Right lobe of liver (tissue), 6 donors: ENCODE measurements around the gene TEKT4. TPM values are rescaled to one million over a fixed set of nuclear protein-coding genes. Genes with fewer than 3 reads are reported as not detected.
"Not testable (repeated sequence)": the region's sequence is repeated elsewhere in the genome, so short reads cannot be mapped to it uniquely, and the experiment has no call there.

Experiments
- ATAC-seq, 4 donors: fragments of 200-7000 bp; cut with Tn5 transposase; one replicate each; pipeline ENCODE4 v1.9.1; 2020; ENCODE audit warnings: mild to moderate bottlenecking in 4 of 4, moderate library complexity in 4 of 4
- DNase-seq, 3 donors: peaks; one replicate each; pipeline ENCODE4 v3.0.0-alpha.2; 2020
- H3K27ac ChIP-seq, 3 donors: fragments of 200-600 bp; one replicate each; pipeline ENCODE4 v1.8.0; 2022
- H3K27me3 ChIP-seq, 2 donors: fragments of 200-600 bp; one replicate each; pipeline ENCODE4 v1.8.0; 2022
- H3K36me3 ChIP-seq, 4 donors: fragments of 200-600 bp; sonication (generic) in 1 of 4; one replicate each; pipeline versions ENCODE4 v1.5.1 to v1.8.0; 2017 to 2022; ENCODE audit warnings: control low read depth in 1 of 4
- H3K4me1 ChIP-seq, 4 donors: fragments of 200-600 bp; sonication (generic) in 1 of 4; one replicate each; pipeline versions ENCODE4 v1.5.1 to v1.8.0; 2017 to 2022; ENCODE audit warnings: control low read depth in 1 of 4
- H3K4me3 ChIP-seq, 3 donors: fragments of 200-600 bp; one replicate each; pipeline ENCODE4 v1.8.0; 2022
- H3K9me3 ChIP-seq, 4 donors: fragments of 200-600 bp; sonication (generic) in 1 of 4; one replicate each; pipeline versions ENCODE4 v1.5.1 to v1.8.0; 2017 to 2022; ENCODE audit warnings: control low read depth in 1 of 4
- POLR2A ChIP-seq: fragments of 450-650 bp; IDR thresholded peaks from one replicate; pipeline ENCODE4 v1.6.1; 2017; ENCODE audit warnings: antibody characterized with exemption, mild to moderate bottlenecking
- WGBS: methylation state at CpG from one replicate; pipeline ENCODE4 v1.1.6; 2018; ENCODE audit warnings: low coverage, low lambda C conversion rate; ENCODE audit not compliant: insufficient coverage; ENCODE audit errors: missing lambda C conversion rate; 5-methylcytosine and 5-hydroxymethylcytosine counted together
- intact Hi-C, 2 donors: fragments of 100-400 bp; cut with DNase I; formaldehyde crosslinking; loops; one replicate each; pipeline versions ENCODE4 v1.11.2 to v1.14.1; 2022
- small RNA-seq, 2 experiments: library from RNA; depleted of rRNA; stranded (forward); fragments of <200 nt; gene quantifications; one replicate each; pipeline ENCODE3, GENCODE V24; 2016
- total RNA-seq, 6 experiments: library from RNA; depleted of rRNA in 2 of 6; stranded (reverse); fragments of >200 nt in 2 of 6; fragmentation: NEBNext Ultra II Directional in 3 of 6; extraction: Animal tissue kit (Norgen Biotek cat#: 25700) in 3 of 6; gene quantifications; one replicate each; pipeline versions ENCODE4 v1.1.0 to v1.2.4, GENCODE V29; 2016 to 2023
- TF ChIP-seq, protein P1 (sequence below), 4 donors: fragments of 200-600 bp in 3 of 4; fragments of 450-650 bp in 1 of 4; IDR thresholded peaks; one replicate each; pipeline versions ENCODE4 v1.5.1 to v1.8.0; 2016 to 2022; ENCODE audit warnings: antibody characterized with exemption in 4 of 4, mild to moderate bottlenecking in 2 of 4
- donor health status: DM: no; HTN: yes; CAD: no.
- donor health status: DM: no; HTN: no; CAD: no.
- donor health status: DM: no; HTN: no; CAD: no.
- donor health status: DM: no; HTN: yes; CAD: no.
- donor health status: DM: no; HTN: yes; CAD: no.

The TEKT4 gene
- total RNA-seq, 6 experiments from 2014 or later: 0.40 TPM; not detected in 5

- no peaks in the 10 kb centered on the region for H3K36me3 ChIP-seq
- TF ChIP-seq, protein P1, sequence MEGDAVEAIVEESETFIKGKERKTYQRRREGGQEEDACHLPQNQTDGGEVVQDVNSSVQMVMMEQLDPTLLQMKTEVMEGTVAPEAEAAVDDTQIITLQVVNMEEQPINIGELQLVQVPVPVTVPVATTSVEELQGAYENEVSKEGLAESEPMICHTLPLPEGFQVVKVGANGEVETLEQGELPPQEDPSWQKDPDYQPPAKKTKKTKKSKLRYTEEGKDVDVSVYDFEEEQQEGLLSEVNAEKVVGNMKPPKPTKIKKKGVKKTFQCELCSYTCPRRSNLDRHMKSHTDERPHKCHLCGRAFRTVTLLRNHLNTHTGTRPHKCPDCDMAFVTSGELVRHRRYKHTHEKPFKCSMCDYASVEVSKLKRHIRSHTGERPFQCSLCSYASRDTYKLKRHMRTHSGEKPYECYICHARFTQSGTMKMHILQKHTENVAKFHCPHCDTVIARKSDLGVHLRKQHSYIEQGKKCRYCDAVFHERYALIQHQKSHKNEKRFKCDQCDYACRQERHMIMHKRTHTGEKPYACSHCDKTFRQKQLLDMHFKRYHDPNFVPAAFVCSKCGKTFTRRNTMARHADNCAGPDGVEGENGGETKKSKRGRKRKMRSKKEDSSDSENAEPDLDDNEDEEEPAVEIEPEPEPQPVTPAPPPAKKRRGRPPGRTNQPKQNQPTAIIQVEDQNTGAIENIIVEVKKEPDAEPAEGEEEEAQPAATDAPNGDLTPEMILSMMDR (IDR thresholded peaks at IDR 0.05): no peak
- no peak for TF ChIP-seq POLR2A
- H3K9me3 ChIP-seq: no peaks in the 10 kb centered on the region
- H3K27me3 ChIP-seq: no peaks in the 10 kb centered on the region
- DNase-seq (no peak), ATAC-seq (no peak)
- no peaks in the 10 kb centered on the region for H3K4me1 ChIP-seq
- no peak overlapping the region for H3K27ac ChIP-seq
- 93% methylated on average over 2 of the region's 6 CpGs for WGBS
- intact Hi-C loops: no loop called here
- no peak overlapping the region for H3K4me3 ChIP-seq
Observed at GRCh38 chr2:94881070-94881469, 9.8 kb downstream of the TEKT4 start.

DNA sequence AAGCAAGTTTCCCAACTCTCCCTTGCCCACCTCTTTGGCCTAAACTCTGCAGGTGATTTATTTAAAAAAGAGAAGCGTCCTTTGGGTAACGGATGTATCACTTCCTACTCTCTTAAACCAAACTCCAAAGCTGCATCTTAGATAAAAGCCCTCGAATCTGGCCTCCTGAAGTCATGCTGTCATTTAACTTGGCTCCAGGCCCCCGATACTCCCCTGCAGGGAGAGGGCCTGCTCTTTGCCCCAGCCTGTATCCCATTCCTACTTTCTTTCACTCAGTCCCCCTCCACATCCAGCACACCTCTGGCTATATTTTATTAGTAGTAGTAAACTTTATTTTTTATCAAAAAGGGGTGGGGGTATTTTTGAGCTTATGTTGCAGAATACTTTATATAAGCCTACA, 19.0 kb downstream of the TEKT4 start:
- no peaks in the 10 kb centered on the region for H3K9me3 ChIP-seq
- TF ChIP-seq, protein P1 (IDR thresholded peaks at IDR 0.05): no peak
- no peak for TF ChIP-seq POLR2A
- intact Hi-C loops: no loop called here
- WGBS: 11% methylated on average over 4 of the region's 4 CpGs
- no peak overlapping the region for H3K4me3 ChIP-seq
- ATAC-seq (no peak), DNase-seq (no peak)
- no peaks in the 10 kb centered on the region for H3K27me3 ChIP-seq
- no peak overlapping the region for H3K27ac ChIP-seq
- no peaks in the 10 kb centered on the region for H3K36me3 ChIP-seq
- H3K4me1 ChIP-seq: no peaks in the 10 kb centered on the region

- intact Hi-C loops: not testable (repeated sequence)
Observed at GRCh38 chr2:94895273-94895672, 24.0 kb downstream of the TEKT4 start.

DNA sequence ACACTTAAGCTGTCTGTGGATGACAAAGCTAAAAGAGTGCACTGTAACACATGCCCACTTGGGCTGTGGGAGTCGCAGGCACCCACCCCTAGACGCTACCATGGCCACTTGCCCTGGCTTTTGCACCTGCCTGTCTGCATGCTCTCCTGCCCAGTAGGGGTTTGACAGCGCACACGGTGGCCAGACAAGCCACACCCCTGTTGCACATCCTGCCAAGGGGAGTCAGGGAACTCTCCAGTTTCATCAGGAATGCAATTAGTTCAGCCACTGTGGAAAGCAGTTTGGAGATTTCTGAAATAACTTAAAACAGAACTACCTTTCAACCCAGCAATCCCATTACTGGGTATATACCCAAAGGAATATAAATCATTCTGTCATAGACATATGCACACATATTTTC, 35.7 kb downstream of the TEKT4 start:
- H3K4me3 ChIP-seq, H3K4me1 ChIP-seq, H3K27me3 ChIP-seq, H3K27ac ChIP-seq, intact Hi-C loops, ATAC-seq, DNase-seq, H3K36me3 ChIP-seq, H3K9me3 ChIP-seq: not testable (repeated sequence)
- WGBS: 50% methylated on average over 2 of the region's 4 CpGs

More at GRCh38 chr2:94895273-94895672, 24.0 kb downstream of the TEKT4 start:
- not testable (repeated sequence) for H3K4me1 ChIP-seq, DNase-seq, ATAC-seq, H3K4me3 ChIP-seq, H3K36me3 ChIP-seq, H3K27me3 ChIP-seq, H3K9me3 ChIP-seq, H3K27ac ChIP-seq
- 52% methylated on average over 7 of the region's 7 CpGs for WGBS

- 63% methylated on average over 11 of the region's 11 CpGs for WGBS
- intact Hi-C loops: no loop called here
Observed at GRCh38 chr2:94923196-94923595, 52.0 kb downstream of the TEKT4 start.

DNA sequence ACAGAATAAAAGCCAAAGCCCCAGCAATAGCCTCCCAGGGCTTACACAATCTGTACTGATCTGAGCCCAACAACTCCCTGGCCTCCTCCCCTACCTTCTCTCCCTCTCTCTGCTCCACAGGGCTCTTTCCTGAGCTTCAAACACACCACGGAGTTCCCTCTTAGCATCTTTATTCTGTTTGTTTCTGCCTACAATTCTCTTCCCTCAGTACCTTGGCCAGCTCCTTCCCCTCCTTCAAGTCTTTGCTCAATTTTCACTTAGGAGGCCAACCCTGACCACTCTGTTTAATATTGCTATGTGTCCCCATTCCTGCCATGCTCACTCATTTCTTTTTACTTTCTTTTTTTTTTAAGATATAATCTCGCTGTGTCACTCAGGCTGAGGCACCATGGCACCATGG, 53.8 kb downstream of the TEKT4 start:
- intact Hi-C loops, H3K27ac ChIP-seq, H3K9me3 ChIP-seq, H3K4me3 ChIP-seq, H3K27me3 ChIP-seq, ATAC-seq, H3K36me3 ChIP-seq, H3K4me1 ChIP-seq, DNase-seq: not testable (repeated sequence)
- 13% methylated on average over 2 of the region's 2 CpGs for WGBS

More at GRCh38 chr2:94923196-94923595, 52.0 kb downstream of the TEKT4 start:
- Histone ChIP-seq H3K9me3 (no peaks in the 10 kb centered on the region), H3K4me3 (no peak overlapping the region), H3K4me1 (no peaks in the 10 kb centered on the region), H3K27ac (no peak overlapping the region), H3K36me3 (no peaks in the 10 kb centered on the region), H3K27me3 (no peaks in the 10 kb centered on the region)
- no peak for ATAC-seq
- no peak for TF ChIP-seq POLR2A
- TF ChIP-seq, protein P1 (IDR thresholded peaks at IDR 0.05): no peak
- no peak for DNase-seq

Small RNAs within 50 kb of the gene (small RNA-seq; reads per million reads assigned to genes)
- 0 reads per million in 2 experiments for gene RNU6-1320P

Other genes with a start within 250 kb of the TEKT4 start
- gene MAL, start 154.3 kb downstream of the TEKT4 start, total RNA-seq: under 1 TPM in 1 of 6 experiments, not detected in 5; 0.24 TPM